ENCODE data around the gene GPC5.

- TF ChIP-seq POLR2A (IDR thresholded peaks at IDR 0.05) (no peak), CTCF (IDR thresholded peaks at IDR 0.05 in 4 of 5, conservative IDR thresholded peaks at IDR 0.05 in 1 of 5) (no peak)
These were observed 562.5 kb downstream of the GPC5 start for GRCh38 chr13:91960947-91961346.

Data from gastrocnemius medialis (tissue), 4 donors.